BLaER1 (cell line): ENCODE measurements around the gene NDUFAF5.
"Not testable (repeated sequence)": the region's sequence is repeated elsewhere in the genome, so short reads cannot be mapped to it uniquely, and the experiment has no call there.

Experiments
- H3K27ac ChIP-seq: shearing (Covaris generic); formaldehyde crosslinking; 2 replicates; pipeline ENCODE4 v1.8.1; 2022
- H3K27me3 ChIP-seq: shearing (Covaris generic); formaldehyde crosslinking; 2 replicates; pipeline ENCODE4 v1.8.1; 2022
- H3K36me3 ChIP-seq: shearing (Covaris generic); formaldehyde crosslinking; 2 replicates; pipeline ENCODE4 v1.8.1; 2022
- H3K4me1 ChIP-seq: shearing (Covaris generic); formaldehyde crosslinking; 2 replicates; pipeline ENCODE4 v1.8.1; 2022
- H3K4me2 ChIP-seq: shearing (Covaris generic); formaldehyde crosslinking; 2 replicates; pipeline ENCODE4 v1.8.1; 2022
- H3K4me3 ChIP-seq: shearing (Covaris generic); formaldehyde crosslinking; 2 replicates; pipeline ENCODE4 v1.8.1; 2022
- H3K9ac ChIP-seq: shearing (Covaris generic); formaldehyde crosslinking; 2 replicates; pipeline ENCODE4 v1.8.1; 2022
- H3K9me3 ChIP-seq: shearing (Covaris generic); formaldehyde crosslinking; 2 replicates; pipeline ENCODE4 v1.8.1; 2022
- H4K20me1 ChIP-seq: shearing (Covaris generic); formaldehyde crosslinking; 2 replicates; pipeline ENCODE4 v1.8.1; 2022
- Cebpa-rat ChIP-seq: shearing (Covaris generic); IDR thresholded peaks from 2 replicates; pipeline ENCODE4 v1.8.1; 2022

The NDUFAF5 gene

DNA sequence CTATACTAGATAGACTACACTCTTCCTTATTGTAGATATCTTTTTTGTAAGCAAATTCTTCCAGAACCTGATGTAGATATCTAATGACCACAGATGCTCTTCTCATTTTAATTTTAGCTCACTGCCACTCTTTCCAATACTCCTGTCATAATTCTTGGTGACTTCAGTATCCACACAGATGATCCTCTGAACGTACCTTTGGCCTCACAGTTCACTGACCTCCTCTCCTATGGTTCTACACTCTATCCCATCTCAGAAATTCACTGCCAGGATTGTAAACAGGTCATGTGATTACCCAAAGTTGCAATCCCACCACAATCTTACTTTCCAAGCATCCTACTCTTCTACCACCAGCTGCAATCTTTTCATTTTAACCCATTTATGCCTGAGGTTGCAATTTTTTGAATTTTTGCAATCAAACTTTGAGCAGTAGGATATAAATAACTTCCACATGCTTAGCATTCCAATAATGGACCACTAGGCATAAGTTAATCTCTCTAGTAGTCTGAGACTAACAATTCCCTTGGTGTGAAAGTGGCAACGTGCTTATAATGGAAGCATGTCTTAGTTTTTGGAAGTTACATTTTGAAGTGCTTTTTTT, 31.3 kb upstream of the NDUFAF5 start:
- Histone ChIP-seq H3K9ac (no peak overlapping the region), H3K9me3 (no peaks in the 10 kb centered on the region), H4K20me1 (no peaks in the 10 kb centered on the region), H3K27ac (no peak overlapping the region), H3K27me3 (no peaks in the 10 kb centered on the region), H3K4me1 (no peaks in the 10 kb centered on the region), H3K4me3 (no peak overlapping the region), H3K36me3 (peaks cover 82% of the 10 kb centered on the region), H3K4me2 (no peak overlapping the region)
- TF ChIP-seq Cebpa-rat: no peak

GRCh38 chr20:13755809-13756208, 29.0 kb upstream of the NDUFAF5 start:
- no peaks in the 10 kb centered on the region for H3K4me1 ChIP-seq
- H3K9me3 ChIP-seq: no peaks in the 10 kb centered on the region
- H3K4me2 ChIP-seq: no peak overlapping the region
- H3K9ac ChIP-seq: no peak overlapping the region
- no peak overlapping the region for H3K27ac ChIP-seq
- peaks cover 78% of the 10 kb centered on the region for H3K36me3 ChIP-seq
- H4K20me1 ChIP-seq: no peaks in the 10 kb centered on the region
- H3K4me3 ChIP-seq: no peak overlapping the region
- no peak for TF ChIP-seq Cebpa-rat
- no peaks in the 10 kb centered on the region for H3K27me3 ChIP-seq

DNA sequence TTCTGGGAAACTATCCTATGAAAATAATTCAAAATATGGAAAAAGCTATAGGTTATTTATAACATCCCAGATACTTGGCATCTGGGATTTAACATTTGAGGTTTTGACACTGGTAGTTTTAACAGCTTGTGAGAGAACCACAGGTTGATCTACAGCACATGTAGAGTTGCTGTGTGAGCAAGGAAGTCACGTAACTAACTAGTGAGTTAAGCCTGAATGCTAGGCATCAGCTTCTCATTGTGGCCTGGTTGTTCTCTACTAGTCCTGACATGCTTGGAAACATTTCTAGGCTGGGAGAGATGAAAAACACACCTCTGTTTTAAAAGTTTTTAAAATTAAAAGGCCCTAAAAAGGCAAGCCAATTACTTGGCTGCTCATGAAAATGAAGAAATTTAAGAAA, 28.3 kb upstream of the NDUFAF5 start:
- no peak overlapping the region for H3K4me3 ChIP-seq
- no peaks in the 10 kb centered on the region for H3K27me3 ChIP-seq
- H3K4me1 ChIP-seq: no peaks in the 10 kb centered on the region
- H3K9ac ChIP-seq: no peak overlapping the region
- no peak for TF ChIP-seq Cebpa-rat
- H3K4me2 ChIP-seq: no peak overlapping the region
- H3K36me3 ChIP-seq: peaks cover 74% of the 10 kb centered on the region
- no peaks in the 10 kb centered on the region for H4K20me1 ChIP-seq
- H3K9me3 ChIP-seq: no peaks in the 10 kb centered on the region; the same call in 1 of the 2 replicates
- no peak overlapping the region for H3K27ac ChIP-seq

DNA sequence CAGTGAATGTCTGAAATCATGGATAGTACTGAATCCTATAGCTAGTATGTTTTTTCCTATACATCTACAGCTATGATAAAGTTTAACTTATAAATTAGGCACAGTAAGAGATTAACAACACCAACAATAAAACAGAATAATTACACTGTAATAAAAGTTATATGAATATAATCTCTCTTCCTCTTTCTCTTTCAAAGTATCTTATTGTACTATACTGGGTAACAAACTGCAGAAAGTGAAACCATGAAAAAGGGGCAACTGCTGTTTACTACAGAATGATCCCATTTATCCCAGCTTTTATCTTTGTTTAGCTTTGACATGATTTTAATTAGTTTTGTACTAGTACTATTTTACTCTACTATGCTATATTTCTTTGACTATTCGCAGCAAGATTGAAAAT, 25.9 kb upstream of the NDUFAF5 start:
- H3K4me2 ChIP-seq: no peak overlapping the region
- no peaks in the 10 kb centered on the region for H3K4me1 ChIP-seq
- H4K20me1 ChIP-seq: no peaks in the 10 kb centered on the region
- H3K27me3 ChIP-seq: no peaks in the 10 kb centered on the region
- H3K9ac ChIP-seq: no peak overlapping the region
- H3K36me3 ChIP-seq: peaks cover 80% of the 10 kb centered on the region
- no peak for TF ChIP-seq Cebpa-rat
- H3K27ac ChIP-seq: no peak overlapping the region
- no peak overlapping the region for H3K4me3 ChIP-seq
- no peaks in the 10 kb centered on the region; the same call in 1 of the 2 replicates for H3K9me3 ChIP-seq

DNA sequence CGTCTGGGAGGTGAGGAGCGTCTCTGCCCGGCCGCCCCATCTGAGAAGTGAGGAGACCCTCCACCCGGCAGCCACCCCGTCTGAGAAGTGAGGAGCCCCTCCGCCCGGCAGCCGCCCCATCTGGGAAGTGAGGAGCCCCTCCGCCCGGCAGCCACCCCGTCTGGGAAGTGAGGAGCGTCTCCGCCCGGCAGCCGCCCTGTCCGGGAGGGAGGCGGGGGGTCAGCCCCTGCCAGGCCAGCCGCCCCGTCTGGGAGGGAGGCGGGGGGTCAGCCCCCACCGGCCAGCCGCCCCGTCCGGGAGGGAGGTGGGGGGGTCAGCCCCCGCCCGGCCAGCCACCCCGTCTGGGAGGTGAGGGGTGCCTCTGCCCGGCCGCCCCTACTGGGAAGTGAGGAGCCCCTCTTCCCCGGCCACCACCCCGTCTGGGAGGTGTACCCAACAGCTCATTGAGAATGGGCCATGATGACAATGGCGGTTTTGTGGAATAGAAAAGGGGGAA, 24.3 kb upstream of the NDUFAF5 start:
- H4K20me1 ChIP-seq, H3K4me3 ChIP-seq, H3K4me1 ChIP-seq, H3K27me3 ChIP-seq, H3K4me2 ChIP-seq, H3K9ac ChIP-seq, H3K9me3 ChIP-seq, H3K27ac ChIP-seq: not testable (repeated sequence)
- peaks cover 82% of the 10 kb centered on the region for H3K36me3 ChIP-seq

GRCh38 chr20:13765299-13765698, 19.5 kb upstream of the NDUFAF5 start:
- peaks cover 30% of the 10 kb centered on the region for H3K9me3 ChIP-seq
- 0 out of 2 replicates have a peak, but pooled peaks cover 4% of the 10 kb centered on the region for H3K4me1 ChIP-seq
- H4K20me1 ChIP-seq: no peaks in the 10 kb centered on the region
- no peak for TF ChIP-seq Cebpa-rat
- no peaks in the 10 kb centered on the region for H3K27me3 ChIP-seq
- H3K4me3 ChIP-seq: no peak overlapping the region
- H3K27ac ChIP-seq: no peak overlapping the region
- H3K9ac ChIP-seq: no peak overlapping the region
- no peak overlapping the region for H3K4me2 ChIP-seq
- H3K36me3 ChIP-seq: peaks cover 87% of the 10 kb centered on the region

GRCh38 chr20:13765868-13766416, 18.9 kb upstream of the NDUFAF5 start:
- H3K9ac ChIP-seq: no peak overlapping the region
- H3K4me1 ChIP-seq: 0 out of 2 replicates have a peak, but pooled peaks cover 4% of the 10 kb centered on the region
- no peaks in the 10 kb centered on the region for H4K20me1 ChIP-seq
- peaks cover 93% of the 10 kb centered on the region for H3K36me3 ChIP-seq
- no peak for TF ChIP-seq Cebpa-rat
- H3K4me2 ChIP-seq: no peak overlapping the region
- H3K27ac ChIP-seq: no peak overlapping the region
- H3K27me3 ChIP-seq: no peaks in the 10 kb centered on the region
- peaks cover 30% of the 10 kb centered on the region for H3K9me3 ChIP-seq
- no peak overlapping the region for H3K4me3 ChIP-seq

DNA sequence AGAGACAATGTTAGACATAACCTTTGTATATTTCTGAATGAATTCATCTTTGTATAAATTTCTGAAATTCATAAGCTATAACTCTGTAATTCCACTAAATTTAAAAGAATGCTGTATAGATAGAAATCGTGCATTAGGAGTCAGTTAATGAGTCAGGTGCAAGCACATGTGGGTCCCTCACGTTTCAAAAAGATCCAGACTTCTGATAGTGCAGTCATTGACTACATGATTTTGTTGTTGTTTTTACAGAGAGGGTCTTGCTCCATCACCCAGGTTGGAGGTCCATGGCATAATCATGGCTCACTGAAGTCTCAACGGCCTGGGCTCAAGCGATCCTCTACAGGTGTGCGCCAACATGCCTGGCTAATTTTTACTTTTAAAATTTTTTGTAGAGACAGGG, 14.7 kb upstream of the NDUFAF5 start:
- no peak for TF ChIP-seq Cebpa-rat

GRCh38 chr20:13771853-13772453, 12.9 kb upstream of the NDUFAF5 start:
- Histone ChIP-seq H3K36me3 (peaks cover 83% of the 10 kb centered on the region), H3K4me1 (no peaks in the 10 kb centered on the region), H3K4me2 (no peak overlapping the region), H3K4me3 (no peak overlapping the region), H4K20me1 (peaks cover 8% of the 10 kb centered on the region; the same call in 1 of the 2 replicates), H3K27ac (no peak overlapping the region), H3K27me3 (no peaks in the 10 kb centered on the region), H3K9ac (no peak overlapping the region), H3K9me3 (peaks cover 13% of the 10 kb centered on the region)
- TF ChIP-seq Cebpa-rat: no peak

More for the DNA sequence above, 14.7 kb upstream of the NDUFAF5 start:
- Histone ChIP-seq H3K4me2 (no peak overlapping the region), H3K9me3 (peaks cover 30% of the 10 kb centered on the region), H4K20me1 (no peaks in the 10 kb centered on the region), H3K4me1 (0 out of 2 replicates have a peak, but pooled peaks cover 4% of the 10 kb centered on the region), H3K27me3 (no peaks in the 10 kb centered on the region), H3K4me3 (no peak overlapping the region), H3K36me3 (peaks cover 83% of the 10 kb centered on the region), H3K9ac (no peak overlapping the region), H3K27ac (no peak overlapping the region)

DNA sequence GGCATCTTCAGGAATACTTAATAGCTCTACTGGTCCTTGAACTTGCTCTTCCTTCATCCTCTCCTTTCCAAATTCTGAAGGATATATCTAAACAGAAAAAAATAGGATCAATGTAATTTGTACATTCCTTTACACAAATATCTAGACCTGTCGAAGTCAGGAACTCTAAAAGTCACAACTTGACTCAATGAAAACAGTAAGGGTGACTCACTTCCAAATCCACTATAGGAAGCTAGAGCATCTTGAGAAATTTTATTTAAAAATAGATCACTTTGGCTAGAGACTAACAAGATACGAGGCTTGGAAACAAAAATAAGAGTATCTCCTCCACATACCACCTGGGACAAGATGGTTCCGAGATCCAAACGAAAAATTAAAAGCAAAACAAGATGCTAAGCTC, 12.3 kb upstream of the NDUFAF5 start:
- Histone ChIP-seq H3K27ac (no peak overlapping the region), H3K9me3 (peaks cover 7% of the 10 kb centered on the region), H3K9ac (no peak overlapping the region), H3K4me1 (no peaks in the 10 kb centered on the region), H3K4me3 (no peak overlapping the region), H3K27me3 (no peaks in the 10 kb centered on the region), H3K4me2 (no peak overlapping the region), H3K36me3 (peaks cover 83% of the 10 kb centered on the region), H4K20me1 (peaks cover 14% of the 10 kb centered on the region)
- TF ChIP-seq Cebpa-rat: no peak
